Muscle of arm (tissue), 12 donors: Measurements from ENCODE around the gene RPLP2. TPM values are rescaled to one million over a fixed set of nuclear protein-coding genes. Genes with fewer than 3 reads are reported as not detected.
A peak's percentile ranks its signal among the peaks of the same experiment; 100 is the strongest.

Experiments
- DNase-seq: peaks from one replicate; pipeline ENCODE4 v3.0.0-alpha.2; 2013
- polyA plus RNA-seq, 12 donors: library from polyadenylated mRNA; unstranded; fragments of 120-200 nt; gene quantifications; one replicate each; pipeline ENCODE4 v1.2.1, GENCODE V29; 2013; ENCODE audit not compliant: insufficient read length in 12 of 12

Gene RPLP2
- polyA plus RNA-seq, 12 donors = 1,154 to 1,810 (median 1,407) TPM

GRCh38 chr11:788009-788640, 21.6 kb upstream of the RPLP2 start:
- no peak for DNase-seq

GRCh38 chr11:788953-789940, 20.5 kb upstream of the RPLP2 start:
- DNase-seq = no peak

GRCh38 chr11:789943-790342, 19.8 kb upstream of the RPLP2 start, which contains the start of gene CEND1:
TSS of gene CEND1 (minus strand) at chr11:790090. CDS start at chr11:788576, 1,514 bp downstream.
- DNase-seq = no peak

DNA sequence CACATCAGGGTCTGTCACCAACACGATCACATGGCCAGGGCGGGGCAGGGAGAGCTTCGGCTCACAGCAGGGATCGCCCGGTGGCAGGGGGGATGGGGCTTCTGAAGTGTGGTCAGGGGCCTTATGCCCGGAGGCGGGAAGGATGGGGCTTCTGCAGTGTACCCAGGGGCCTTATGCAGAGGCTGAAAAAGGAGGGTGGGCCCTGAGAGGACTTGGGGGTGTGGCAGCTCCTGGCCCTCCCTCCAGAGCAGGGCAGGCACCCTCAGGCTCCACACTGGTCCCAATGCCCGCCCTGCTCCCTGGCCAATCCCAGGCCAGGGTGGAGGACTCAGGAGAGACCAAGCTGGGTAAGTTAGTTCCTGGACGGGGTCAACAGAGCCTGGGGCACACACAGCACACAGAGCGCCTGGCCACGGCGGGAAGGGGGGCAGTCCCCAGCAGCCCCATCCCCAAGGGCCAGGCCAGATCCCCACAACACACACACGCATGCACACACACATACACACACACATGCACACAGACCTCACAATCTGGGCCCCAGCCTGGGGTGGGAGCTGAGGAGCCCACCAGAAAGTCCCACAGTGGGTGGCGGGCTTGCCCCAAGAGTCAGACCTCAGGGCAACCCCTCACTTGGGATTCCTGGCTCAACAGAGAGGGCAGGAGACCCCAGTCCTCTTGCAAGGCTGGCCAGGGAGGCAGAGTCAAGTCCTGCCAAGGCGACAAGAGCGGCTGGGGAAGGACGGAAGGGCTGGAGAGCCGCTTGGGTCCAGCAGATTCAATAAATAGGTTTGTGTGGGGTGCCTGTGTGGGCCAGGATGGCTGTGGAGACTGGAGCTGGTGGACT, 18.8 kb upstream of the RPLP2 start:
- no peak for DNase-seq

- no peak for DNase-seq
Measured at GRCh38 chr11:791658-792534, 17.9 kb upstream of the RPLP2 start.

- DNase-seq = no peak
Measured at GRCh38 chr11:792535-792821, 17.3 kb upstream of the RPLP2 start.

DNA sequence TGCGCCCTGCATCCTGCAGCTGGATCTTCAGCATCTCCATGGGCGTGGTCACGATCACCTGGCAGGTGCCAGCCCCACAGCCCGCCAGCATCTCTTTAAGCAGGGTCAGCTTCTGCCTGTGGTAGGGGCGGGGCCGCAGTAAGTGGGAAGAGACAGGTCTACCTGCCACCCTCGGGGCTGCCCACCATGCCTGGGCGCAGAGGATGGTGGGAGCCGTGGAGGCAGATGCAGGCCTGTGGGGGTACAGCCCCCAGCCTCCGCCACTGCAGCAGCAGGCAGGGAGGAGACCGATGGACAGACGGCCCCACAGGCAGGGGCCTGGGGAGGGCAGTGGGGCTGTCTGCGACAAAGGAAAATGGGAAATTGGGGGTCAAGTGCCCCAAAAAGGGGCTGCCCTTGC, 16.9 kb upstream of the RPLP2 start:
- no peak for DNase-seq

- no peak for DNase-seq
Measured at GRCh38 chr11:793556-793955, 16.2 kb upstream of the RPLP2 start.

GRCh38 chr11:794013-794765, 15.6 kb upstream of the RPLP2 start:
- no peak for DNase-seq

- DNase-seq = no peak
Measured at GRCh38 chr11:794766-795633, 14.8 kb upstream of the RPLP2 start.

DNA sequence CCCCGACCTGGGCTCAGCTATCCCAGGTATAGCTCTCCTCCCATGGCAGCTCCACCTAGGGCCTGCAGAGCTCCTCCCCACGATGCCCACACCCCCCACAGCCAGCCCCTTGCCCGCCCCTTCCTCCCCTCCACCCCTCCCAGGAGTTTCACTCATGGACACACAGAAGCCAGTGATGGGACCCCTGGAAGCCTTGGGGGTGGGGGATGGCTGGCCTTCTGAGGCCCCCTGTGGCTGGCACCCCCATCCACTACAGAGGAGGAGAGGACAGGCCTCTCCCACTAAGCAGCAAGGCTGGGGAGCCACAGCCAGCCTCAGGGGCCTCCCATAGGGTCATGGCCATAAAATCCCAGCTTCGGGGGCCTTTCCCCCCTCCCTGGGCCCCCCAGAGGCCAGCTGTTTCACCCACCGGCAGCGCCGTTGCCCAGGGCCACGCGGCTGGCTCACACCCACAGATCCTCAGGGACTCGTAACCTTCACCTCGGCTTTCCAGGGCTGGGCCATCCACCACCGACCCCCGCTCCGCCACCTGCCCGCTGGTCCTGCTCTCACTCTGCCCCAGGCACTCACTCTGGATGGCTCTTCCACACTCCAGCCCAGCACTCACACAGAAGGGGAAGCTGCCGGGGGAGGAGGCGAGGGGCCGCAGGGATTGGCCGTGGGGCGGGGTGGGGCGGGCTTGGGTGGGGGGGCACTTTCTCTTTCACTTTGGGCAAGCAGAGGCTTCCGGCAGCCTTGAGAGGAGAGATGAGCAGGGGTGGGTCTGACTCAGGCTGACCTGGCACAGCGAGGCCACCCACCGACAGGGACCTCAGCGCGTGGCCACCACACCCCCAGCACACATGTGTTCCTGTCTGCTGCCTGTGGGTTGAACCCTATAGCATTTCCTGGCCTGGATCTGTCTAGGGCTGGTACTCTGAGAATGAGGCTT, 13.9 kb upstream of the RPLP2 start:
- peak; percentile 72 for DNase-seq

GRCh38 chr11:796565-797295, 13.0 kb upstream of the RPLP2 start:
- no peak for DNase-seq

DNA sequence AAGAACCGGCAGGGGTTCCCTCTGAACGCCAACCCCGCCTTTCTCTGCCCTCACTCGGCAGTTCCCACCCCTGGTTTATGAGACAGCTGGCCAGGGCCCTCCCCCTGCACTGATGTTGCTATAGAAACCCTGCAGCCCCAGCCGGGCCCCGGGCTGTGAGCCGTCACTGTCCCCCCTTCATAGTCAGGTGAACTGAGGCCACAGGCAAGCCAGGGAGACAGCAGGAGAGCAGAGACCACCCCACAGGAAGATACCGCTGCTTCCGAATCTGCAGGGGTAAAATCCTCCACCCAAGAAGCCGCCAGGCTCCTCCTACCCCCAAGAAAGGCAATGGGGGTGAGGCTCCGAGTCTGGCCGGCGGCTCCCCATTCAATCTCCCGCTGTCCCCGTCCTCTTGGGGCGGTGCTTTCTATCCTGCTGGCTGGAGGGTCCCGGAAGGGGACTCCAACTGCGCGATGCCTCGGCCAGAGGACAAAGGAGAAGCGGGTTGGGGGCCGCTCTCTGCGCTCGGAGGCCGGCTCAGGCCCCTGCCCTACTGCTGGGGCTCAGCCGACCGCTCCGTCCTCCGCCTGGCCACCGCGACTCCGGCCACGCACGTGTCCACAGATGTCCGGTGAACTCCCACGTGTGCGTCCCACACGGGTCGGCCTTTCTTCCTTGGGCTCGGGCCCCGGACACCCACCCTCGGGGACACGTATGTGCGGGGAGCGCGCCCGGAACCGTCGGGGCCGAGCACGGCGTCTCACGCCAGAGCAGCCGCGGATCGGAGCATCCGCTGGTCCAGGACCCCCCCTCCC, 12.3 kb upstream of the RPLP2 start:
- DNase-seq = peak; percentile 84

- DNase-seq = peak; percentile 80
Measured at GRCh38 chr11:798093-798713, 11.6 kb upstream of the RPLP2 start, which contains the start of gene SLC25A22. TSS of gene SLC25A22 (minus strand) at chr11:798281. CDS start at chr11:795006, 3,275 bp downstream.

- no peak for DNase-seq
Measured at GRCh38 chr11:799641-800316, 10.0 kb upstream of the RPLP2 start.
